Stimulated activated CD4-positive, alpha-beta T cell treated with anti-CD3 and anti-CD28 coated beads, Interleukin-4, amount 100 ng/mL, for 1 hour (primary cell): ENCODE measurements around the gene ADAM11.

ENCODE experiments used
- DNase-seq: peaks from one replicate; pipeline ENCODE4 v3.0.0-alpha.2; 2020

The ADAM11 gene

DNA sequence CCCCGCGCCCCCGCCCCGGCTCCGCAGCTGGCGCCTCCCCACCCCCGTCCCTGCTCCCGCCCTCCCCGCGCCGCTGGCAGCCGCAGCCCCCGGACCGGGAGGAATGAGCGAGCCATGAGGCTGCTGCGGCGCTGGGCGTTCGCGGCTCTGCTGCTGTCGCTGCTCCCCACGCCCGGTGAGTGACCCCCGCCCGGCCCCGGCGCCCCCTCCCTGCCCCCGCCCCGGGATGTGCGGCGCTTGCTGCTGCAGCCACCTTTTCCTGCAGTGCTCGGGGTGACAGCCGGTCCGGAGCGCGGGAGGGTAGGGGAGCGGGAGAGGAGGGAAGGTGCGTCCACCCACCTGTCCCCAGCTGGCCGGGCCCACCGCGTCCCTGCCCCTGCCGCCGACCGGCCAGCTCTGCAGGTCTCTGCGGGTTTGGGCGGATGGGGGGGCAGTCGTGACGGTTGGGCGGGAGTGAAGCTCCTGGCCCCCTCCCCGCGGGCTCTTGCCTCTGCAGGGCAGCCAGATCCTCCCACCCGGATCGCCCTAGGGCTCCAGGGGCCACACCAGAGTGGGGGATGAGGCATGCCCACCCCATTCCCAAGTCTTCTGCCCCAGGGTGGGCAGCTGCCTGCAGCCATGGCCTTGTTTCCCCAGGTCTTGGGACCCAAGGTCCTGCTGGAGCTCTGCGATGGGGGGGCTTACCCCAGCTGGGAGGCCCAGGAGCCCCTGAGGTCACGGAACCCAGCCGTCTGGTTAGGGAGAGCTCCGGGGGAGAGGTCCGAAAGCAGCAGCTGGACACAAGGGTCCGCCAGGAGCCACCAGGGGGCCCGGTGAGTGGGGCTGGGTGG lies 513 bp downstream of the ADAM11 start:
- no peak for DNase-seq

DNA sequence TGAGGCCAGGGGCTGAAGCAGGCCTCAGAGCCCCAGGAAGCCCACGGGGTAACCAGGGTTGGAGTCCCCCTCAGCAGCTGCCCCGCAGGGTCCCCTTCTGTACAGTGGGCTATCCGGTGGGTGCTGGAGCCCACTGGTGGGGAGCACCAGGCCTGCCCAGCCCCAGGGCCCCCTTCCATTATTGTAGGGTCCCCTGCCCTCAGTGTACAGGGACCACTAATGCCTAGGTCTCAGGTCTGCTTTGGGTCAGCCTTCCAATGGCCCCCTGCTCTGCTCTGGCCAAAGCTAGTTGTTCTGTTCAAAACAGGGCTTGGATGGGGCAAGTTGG lies 1.1 kb downstream of the ADAM11 start:
- DNase-seq: no peak

DNA sequence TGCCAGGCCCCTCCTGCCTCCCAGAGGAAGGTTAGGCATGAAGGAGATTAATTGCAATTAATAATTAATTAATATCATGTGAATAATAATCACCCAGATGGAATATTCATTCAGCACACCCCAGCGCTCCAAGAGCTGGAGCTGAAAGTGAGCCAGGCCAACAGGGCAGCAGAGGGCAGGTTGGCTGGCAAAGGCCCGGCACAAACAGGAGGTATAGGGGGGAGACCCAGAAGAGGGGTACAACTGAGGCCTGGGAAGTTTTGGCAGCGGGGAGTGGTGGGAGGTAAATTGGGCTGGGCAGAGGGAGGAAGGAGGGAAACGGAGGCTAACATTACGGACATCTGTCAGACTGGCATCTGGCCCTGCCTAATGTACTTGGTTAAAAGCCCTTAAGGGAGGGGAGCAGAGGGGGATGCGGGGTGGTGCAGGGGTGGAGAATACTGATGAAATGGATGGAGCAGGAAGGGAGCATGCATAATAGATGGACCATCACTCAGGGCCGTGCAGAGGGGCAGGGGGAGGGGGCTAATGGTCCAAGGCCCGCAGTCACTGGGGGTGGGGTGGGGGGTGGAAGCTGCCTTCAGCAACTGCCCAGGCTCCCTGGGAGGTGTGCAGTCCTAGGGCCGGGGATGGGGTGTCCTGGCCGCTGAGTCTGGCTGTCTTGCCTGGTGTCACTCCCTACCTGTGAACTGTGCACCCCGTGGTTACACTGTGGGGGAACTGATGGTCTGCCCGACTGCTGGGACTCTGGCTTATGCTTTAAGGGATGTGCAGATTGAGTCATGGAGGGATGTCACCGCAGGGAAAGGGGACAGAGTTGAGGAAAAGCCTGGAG lies 1.9 kb downstream of the ADAM11 start:
- no peak for DNase-seq

DNA sequence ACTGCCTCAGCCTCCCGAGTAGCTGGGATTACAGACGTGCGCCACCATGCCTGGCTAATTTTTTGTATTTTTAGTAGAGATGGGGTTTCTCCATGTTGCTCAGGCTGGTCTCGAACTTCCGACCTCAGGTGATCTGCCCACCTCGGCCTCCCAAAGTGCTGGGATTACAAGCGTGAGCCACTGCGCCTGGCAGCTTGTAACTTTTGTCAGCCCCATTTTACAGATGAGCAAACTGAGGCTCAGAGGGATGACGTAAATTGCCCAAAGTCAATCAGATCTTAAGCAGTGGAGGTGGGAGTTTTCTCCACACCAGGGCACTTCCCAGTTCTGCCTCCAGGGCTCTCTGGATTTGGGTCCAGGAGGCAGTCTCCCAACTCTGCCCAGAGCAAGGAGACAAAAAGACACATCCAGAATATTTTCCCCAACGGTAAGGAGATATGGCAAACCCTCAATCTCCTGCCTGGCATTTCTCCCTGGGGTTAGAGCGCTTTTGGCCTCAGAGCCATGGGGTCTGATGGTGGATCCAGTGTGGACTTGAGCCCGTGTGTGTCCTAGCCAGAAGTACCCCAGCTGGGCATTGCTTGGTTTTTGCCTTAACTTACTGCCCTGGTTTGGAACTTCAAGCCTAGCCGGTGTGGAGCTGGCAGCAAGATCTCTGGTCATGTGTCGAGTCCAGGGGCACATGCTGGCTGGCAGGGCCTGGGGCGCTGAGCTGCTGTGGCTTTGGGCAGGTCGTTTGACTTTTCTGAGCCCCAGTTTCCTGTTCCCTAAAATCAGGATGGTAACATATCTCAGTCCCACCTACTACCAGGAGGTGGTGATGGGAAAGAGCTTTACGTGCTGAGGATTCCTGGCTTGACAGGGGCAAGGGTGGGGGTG lies 3.4 kb downstream of the ADAM11 start:
- DNase-seq: no peak

DNA sequence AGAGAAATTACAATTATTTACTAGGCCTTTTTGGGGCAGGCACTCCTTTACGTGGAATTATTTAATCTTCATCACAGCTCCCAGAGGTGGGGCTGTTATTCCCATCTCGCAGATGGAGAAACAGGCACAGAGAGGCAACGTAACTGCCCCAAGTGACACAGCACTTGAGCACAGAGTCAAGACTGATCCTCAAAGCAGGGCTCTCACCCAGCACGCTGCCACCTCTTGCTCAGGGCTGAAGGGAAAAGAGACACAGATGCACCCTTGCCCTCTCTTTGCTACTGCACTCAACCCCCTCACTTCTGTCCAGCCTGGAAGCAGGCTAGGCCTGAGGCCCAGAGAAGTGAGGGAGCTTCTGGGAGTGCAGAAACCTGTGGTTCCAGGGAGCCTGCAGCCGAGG lies 4.4 kb downstream of the ADAM11 start:
- no peak for DNase-seq

DNA sequence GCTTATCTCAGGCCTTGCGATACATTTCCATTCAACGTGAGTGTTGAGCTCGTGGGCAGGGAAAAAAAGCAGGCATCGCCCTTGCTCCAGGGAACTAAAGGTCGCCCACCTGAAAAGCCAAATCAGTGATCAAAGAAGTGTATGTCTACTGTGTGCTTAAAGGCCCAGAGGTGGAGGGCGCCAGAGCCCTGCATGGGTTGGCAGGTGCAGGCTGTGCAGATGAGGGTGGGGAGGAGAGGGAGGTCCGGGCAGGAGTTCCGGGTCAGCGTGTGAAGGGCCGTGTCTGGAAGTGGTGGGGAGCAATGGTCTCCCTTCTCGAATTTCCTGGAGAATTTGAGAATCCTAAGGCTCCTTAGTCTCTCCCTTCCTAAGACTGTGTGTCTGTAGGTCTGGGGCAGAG lies 7.2 kb downstream of the ADAM11 start:
- no peak for DNase-seq

DNA sequence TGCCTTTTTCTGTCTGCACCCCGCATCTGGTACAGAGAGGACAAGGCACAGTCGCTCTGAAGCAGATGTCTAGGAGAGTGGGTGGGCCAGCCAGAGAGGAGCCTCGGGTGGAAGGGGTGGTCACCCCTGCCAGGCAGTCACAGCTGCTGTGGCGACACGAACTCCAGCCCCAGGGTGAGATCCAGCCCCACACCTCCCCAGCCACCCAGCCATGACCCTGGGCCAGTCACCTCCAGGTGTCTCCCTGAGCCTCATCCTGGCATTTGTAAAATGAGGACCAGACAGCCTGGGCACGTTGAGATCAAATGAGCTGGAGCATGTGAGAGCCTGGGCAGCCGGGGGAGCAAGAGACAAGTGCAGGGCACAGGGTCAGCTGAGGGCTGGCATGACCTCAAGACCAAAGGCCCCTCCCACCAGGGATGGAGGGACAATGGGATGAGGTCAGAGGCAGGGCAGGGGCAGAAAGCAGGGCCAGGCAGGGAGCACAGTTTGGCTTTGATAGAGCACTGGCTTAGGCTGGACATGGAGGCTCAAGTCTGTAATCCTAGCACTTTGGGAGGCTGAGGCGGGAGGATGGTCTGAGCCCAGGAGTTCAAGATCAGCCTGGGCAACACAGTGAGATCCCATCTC lies 7.7 kb downstream of the ADAM11 start:
- no peak for DNase-seq

DNA sequence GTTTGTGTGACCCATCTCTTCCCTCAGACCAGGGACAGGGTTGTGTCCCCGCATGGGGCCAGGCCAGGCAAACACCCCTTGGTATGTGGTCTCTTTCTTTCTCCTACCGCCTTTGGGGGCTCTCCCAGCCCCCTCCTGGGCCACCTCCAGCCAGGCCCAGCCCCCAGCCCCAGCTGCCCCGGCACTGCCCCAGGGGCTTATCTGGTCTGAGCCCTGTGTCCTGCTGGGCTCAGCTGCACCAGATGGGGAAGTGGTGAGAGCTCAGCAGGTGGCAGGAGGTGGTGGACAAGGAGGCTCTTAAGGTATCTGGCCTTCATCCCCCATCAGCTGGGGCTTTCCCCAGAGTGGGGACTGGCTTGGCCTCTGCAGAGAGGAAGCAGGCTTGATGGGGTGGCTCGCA lies 8.7 kb downstream of the ADAM11 start:
- no peak for DNase-seq

DNA sequence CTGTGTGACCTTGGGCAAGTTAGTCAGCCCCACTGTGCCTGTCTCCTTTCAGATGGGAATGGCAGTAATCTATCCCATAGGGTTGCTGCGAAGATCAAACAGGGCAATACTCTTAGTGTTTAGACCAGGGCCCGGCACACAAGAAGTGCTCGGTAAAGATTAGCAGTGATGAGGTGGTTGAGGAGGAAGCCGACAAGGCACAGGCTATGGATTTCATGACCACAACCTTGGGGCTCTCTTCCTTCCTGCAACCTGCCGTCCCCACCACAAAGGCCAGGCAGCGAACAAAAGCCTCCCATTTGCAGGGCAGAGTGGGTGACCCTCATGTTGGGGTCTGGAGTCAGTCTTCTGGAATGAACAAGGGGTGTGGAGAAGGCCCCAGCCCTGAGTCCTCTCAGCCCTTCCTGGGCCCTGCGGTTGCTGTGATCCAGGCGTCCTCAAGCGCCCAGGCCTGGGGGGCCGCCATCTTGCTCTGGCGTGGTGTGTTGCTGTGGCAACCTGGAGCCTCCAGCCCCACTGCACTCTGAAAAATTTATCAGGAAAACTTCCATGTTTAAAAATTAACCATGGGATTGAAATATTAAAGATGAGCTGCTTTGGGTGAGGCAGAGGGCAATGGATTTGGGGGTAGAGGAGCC lies 9.8 kb downstream of the ADAM11 start:
- no peak for DNase-seq

DNA sequence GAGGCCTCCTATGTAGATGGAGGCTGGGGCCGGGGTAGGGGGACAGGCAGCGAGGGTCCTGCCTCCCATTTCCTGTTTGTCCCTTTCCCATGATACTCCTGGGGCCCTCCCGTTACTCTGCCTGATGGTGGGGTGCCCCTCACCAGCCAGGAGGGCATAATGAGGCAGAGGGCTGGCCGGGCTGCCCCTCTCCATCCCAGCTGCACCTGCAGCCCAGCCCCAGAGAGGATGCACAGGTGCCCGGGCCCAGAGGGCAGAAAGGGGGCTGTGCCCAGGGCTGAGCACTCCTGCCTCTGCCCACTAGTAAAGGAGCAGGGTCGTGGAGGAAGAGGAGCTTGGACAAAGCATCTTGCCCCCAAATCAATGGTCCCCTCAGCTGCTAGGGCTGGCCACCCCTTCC lies 10.4 kb downstream of the ADAM11 start:
- DNase-seq: no peak

DNA sequence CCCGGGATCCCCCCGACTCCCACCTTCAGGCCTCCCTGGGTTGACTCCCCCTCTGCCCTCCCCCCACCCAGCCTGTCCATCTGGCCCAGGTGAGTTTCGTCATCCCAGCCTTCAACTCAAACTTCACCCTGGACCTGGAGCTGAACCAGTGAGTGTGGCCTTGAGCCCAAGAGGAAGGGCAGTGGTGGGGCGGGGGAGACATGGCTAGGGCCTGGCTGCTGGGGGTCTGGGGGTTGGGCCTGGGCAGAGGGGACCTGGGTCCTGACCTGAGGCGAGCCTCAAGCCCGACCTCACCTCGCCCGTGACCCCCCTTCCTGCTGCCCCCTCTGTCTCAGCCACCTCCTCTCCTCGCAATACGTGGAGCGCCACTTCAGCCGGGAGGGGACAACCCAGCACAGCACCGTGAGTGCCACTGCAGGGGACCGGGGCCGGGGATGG lies 10.9 kb downstream of the ADAM11 start:
- DNase-seq: no peak

DNA sequence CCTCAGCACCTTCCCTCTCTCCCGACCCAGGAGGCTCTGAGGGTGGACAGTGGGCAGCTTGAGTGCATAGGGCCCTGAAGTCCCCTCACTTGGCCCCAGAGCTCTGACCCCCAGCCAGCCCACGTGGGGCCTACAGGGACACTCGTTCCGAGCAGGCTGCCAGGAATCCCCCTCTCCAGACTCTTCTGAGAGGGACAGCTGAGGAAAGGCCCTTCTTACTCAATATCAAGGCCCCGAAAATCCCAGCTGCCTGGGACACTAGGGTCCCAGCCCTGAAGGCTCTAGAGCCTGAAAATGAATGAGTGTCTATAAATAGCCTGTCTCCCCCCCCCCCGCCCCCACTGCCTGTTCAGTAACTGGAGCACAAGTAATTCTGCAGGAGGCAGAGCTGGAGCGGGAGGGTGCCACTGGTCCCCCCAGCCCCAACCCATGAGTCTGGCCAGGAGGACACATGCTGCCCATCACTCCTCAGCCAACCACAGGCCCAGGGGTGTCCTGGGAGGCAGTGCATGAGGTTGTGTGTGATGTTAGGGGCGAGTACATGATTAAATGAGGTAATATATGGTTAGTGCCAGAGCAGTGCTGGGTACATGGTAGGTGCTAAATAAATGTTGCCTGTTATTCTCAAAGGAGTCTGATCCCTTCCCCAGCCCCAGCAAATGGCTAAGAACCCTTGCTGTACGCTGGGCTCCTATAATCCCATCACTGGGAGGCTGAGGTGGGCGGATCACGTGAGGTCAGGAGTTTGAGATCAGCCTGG lies 11.6 kb downstream of the ADAM11 start:
- no peak for DNase-seq

DNA sequence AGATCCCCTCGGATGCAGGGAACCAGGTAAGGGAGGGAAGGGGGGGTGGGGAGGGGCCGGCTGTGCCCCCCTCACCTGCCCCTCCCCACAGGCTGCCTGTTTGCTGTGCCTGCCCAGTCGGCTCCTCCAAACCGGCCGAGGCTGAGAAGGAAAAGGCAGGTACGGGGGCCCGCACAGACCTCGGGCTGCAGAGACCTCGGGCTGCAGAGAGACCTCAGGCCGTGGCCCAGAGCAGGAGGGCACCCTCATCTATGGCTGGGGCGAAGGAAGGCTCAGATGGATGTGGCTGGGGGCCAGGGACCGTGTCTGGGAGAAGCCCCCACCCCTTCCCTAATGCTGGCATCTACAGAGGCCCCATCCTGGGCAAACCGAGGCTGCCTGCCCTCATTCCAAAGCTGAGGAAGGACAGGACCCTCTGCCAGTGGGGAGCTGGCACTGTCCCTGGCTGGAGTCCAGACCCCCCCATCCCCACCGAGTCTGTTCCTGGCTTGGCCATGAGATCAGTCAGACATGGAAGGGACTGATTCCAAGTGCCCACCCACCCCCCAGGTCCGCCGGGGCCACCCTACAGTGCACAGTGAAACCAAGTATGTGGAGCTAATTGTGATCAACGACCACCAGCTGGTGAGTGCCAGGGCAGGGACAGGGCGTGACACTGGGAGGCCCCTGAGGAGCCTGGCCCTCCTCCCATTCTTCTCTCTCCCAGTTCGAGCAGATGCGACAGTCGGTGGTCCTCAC lies 13.7 kb downstream of the ADAM11 start:
- DNase-seq: no peak

DNA sequence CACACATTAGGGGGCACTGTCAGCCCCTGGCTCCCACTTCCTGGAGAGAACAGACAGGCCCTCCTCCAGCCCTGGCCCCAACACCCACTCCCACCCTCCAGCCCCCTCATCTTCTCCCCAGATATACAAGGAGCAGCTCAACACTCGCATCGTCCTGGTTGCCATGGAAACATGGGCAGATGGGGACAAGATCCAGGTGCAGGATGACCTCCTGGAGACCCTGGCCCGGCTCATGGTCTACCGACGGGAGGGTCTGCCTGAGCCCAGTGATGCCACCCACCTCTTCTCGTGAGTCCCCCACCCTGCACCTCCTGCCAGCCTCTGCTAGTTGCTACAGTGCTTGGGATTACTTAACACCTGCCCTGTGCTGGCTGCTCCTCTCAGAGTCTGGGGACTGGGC lies 14.4 kb downstream of the ADAM11 start:
- no peak for DNase-seq

DNA sequence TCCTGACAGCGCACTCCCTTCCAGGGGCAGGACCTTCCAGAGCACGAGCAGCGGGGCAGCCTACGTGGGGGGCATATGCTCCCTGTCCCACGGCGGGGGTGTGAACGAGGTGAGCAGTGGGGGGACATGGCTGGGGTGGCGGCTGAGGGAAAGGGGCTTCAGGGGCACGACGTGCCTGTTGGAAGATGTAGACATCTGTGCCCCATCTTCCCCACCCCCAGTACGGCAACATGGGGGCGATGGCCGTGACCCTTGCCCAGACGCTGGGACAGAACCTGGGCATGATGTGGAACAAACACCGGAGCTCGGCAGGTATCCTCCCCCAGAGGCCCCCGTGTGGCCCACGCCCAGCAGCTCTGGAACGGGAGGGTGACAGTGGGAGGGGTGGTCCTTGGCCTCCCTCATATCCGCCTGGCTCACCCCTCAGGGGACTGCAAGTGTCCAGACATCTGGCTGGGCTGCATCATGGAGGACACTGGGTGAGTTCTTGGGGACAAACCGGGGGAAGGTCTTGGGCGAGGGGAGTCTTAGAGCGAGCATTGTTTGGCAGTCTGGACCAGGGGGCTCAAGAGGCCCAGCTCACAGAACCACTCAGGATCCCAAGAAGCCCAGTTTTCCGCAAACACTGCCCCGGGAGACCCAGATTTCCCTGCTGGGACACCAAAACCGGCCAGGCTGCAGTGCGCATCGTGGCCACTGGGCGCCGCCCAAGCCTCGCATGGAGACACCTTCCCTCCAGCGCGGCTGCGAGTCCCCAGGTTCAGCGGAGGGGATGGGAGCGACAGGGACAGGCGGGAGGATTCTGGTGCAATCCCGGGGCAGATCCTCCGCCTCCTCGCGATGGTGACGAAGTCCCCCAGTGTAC lies 15.7 kb downstream of the ADAM11 start:
- peak; percentile 92 for DNase-seq

DNA sequence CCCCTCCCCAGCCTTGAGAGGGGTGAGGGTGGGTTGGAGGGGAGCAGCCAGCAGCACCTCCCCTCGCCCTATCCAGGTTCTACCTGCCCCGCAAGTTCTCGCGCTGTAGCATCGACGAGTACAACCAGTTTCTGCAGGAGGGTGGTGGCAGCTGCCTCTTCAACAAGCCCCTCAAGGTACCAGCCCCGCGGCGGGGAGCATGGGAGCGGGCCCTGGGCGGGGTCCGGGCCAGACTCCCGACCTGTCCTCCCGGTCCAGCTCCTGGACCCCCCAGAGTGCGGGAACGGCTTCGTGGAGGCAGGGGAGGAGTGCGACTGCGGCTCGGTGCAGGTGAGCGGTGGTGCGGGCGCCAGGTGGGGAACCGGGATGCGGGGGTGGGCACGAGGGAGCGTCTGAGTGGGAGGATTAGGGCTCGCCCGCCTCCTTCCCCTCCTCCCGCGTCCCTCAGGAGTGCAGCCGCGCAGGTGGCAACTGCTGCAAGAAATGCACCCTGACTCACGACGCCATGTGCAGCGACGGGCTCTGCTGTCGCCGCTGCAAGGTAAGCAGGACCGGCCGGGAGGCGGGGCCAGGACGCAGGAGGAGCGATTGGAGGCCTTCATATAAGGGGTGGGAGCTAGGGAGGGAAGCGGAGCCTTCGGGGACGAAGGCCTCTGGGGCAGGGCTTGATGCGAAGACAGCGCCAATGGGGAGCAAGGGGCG lies 16.5 kb downstream of the ADAM11 start:
- peak; percentile 97 for DNase-seq

DNA sequence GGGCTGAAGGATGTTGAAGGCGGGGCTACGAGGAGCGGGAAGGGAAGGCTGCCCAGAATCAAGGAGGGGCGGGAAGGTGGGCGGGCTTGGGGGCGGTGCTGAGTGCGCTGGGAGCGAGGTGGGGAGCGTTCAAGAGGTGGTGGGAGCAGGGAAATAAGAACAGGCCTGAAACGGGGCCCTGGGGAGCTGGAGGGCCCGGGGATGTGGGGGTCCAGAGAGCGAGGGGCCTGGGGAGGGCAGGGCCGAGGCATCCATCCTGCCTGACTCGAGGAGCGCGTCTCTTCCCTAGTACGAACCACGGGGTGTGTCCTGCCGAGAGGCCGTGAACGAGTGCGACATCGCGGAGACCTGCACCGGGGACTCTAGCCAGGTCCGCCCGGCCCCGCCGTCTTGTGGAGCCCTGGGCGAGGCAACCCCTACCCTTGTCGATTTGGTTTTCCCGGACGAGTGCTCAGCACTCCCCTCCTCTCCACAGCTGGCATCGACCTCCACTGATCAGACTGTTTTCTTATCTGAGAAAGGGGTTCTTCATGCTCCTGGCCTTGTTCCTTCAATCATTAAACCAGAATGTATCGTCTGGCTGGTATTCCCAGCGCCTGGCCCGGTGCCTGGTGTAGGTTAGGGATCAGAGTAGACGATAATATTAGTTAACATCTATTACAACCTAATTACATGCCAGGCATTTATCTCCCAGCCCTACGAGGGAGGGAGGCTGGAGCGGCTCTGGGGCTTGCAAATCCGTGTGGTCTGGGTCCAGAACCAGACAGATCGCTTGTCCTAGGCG lies 17.2 kb downstream of the ADAM11 start:
- DNase-seq: no peak
